ENCODE data around the gene ANKRD17.

Gene ANKRD17

GRCh38 chr4:73045879-73046278, 212.7 kb downstream of the ANKRD17 start:
- TF ChIP-seq CTCF (IDR thresholded peaks at IDR 0.05; ENCODE audit: borderline replicate concordance, control extremely low read depth, extremely low read depth, insufficient read depth, missing control alignments), result no peak
- in situ Hi-C loops (cut with MboI; ENCODE audit: low sequenced_read_pairs, unreplicated experiment), result no loop called here
- DNase-seq (ENCODE audit: low spot score), result no peak

- no peak for TF ChIP-seq CTCF (IDR thresholded peaks at IDR 0.05; ENCODE audit: borderline replicate concordance, control extremely low read depth, extremely low read depth, insufficient read depth, missing control alignments)
- in situ Hi-C loops (cut with MboI; ENCODE audit: low sequenced_read_pairs, unreplicated experiment), result no loop called here
- DNase-seq (ENCODE audit: low spot score), result no peak
These were observed 221.5 kb downstream of the ANKRD17 start for GRCh38 chr4:73037057-73037456.

GRCh38 chr4:73036123-73036522, 222.5 kb downstream of the ANKRD17 start:
- no peak for TF ChIP-seq CTCF (IDR thresholded peaks at IDR 0.05; ENCODE audit: borderline replicate concordance, control extremely low read depth, extremely low read depth, insufficient read depth, missing control alignments)
- DNase-seq (ENCODE audit: low spot score), result no peak
- in situ Hi-C loops (cut with MboI; ENCODE audit: low sequenced_read_pairs, unreplicated experiment), result no loop called here

GRCh38 chr4:73034896-73035295, 223.7 kb downstream of the ANKRD17 start:
- no peak for TF ChIP-seq CTCF (IDR thresholded peaks at IDR 0.05; ENCODE audit: borderline replicate concordance, control extremely low read depth, extremely low read depth, insufficient read depth, missing control alignments)
- in situ Hi-C loops (cut with MboI; ENCODE audit: low sequenced_read_pairs, unreplicated experiment), result no loop called here
- DNase-seq (ENCODE audit: low spot score), result no peak

GRCh38 chr4:73028621-73029020, 230.0 kb downstream of the ANKRD17 start:
- DNase-seq (ENCODE audit: low spot score), result no peak
- no peak for TF ChIP-seq CTCF (IDR thresholded peaks at IDR 0.05; ENCODE audit: borderline replicate concordance, control extremely low read depth, extremely low read depth, insufficient read depth, missing control alignments)
- in situ Hi-C loops (cut with MboI; ENCODE audit: low sequenced_read_pairs, unreplicated experiment), result loop anchor here (10.0 kb wide), 1 partner anchor 524 kb away; no protein-coding TSS in a partner anchor
